Dedifferentiated amniotic fluid mesenchymal stem cell (primary cell): Measurements from ENCODE around the gene BMX.

ENCODE experiments used
- DNase-seq: peaks from one replicate; pipeline ENCODE4 v3.0.0-alpha.2; 2016; ENCODE audit errors: extremely low spot score

The BMX gene

GRCh38 chrX:15570145-15570544 is 69.5 kb downstream of the BMX start:
- DNase-seq, result no peak

- DNase-seq, result no peak
Measured at GRCh38 chrX:15574017-15574416, 73.4 kb downstream of the BMX start.

DNA sequence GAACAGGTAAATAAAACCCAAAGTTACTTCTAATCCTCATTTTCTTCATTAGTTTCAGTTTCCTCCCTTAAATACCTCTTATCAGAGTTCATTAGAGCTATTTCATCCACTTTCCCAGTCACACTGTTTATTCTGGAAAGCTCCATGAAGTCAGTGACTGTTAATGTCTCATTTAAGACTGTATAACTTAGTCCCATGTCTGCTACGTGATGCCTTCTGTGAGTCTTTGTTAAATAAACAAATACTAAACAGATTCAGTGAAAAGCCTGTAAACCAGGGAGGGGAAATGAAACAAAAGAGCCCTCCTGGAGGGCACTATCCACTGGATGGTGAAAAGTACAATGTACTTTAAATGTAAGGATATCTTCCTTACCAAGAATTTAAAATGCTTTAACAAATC is 75.4 kb downstream of the BMX start:
- DNase-seq, result no peak

DNA sequence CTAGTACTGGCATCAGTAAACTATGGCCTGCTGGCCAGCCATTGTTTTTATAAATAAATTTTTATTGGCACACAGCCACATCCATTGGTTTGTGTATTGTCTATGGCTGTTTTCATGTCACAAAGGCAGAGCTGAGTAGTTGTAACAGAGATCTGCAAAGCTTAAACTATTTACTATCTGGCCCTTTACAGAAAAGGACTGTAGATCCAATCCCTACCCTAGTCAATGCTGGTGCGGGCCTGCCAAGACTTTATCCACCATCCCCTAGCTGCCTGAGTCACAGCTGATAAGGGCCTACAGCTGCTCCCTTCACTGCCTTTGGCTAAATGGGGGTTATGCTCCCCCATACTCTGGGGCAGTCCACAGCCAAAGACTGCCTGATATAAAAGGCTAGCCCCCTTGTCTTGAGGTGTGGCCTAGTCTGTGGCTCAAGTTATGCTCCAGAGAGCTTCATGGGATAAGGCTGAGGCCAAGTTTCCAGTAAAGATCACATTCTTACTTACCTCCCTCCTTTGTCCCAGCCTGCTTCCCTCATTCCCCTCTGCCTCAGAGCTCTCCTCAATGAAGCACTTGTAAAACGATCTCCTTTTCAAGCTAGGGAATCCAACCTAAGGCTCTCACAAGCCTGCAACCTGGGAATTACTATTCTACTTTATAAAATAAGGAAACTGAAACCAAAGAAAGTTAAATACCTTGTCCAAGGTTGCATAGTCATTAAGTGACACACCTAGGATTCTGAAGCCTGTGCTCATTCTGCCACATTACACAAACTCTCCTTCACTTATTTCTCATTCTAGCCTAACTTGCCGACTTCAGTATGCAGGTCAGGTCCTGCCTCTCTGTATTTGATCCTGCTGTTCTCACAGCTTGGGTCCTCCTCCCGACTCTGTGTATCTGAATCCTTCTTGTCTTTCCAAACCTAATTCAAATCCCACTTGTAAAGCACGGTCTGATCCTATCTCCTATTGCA is 79.5 kb downstream of the BMX start:
- no peak for DNase-seq

- DNase-seq, result no peak
Measured at GRCh38 chrX:15594371-15594770, 93.8 kb downstream of the BMX start.

DNA sequence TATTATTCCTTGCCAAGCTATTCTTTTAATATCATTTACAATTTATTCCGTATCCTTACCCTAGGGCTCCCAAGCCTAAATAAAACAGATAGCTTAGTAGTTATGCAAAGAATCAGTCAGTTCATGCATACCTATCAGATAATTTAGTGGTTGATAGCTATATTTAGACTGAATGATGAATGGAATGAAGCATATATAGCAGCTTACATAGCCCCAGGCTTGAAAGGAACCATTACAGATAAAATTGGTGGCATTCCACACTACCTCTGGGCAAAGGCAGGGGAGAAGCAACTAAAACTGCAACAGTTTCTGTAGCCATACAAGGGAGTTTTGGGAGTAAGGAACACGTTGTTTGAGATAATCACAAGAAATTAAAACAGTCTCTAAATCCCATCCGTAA is 97.4 kb downstream of the BMX start:
- no peak for DNase-seq

GRCh38 chrX:15599461-15599860 is 98.9 kb downstream of the BMX start:
- no peak for DNase-seq

DNA sequence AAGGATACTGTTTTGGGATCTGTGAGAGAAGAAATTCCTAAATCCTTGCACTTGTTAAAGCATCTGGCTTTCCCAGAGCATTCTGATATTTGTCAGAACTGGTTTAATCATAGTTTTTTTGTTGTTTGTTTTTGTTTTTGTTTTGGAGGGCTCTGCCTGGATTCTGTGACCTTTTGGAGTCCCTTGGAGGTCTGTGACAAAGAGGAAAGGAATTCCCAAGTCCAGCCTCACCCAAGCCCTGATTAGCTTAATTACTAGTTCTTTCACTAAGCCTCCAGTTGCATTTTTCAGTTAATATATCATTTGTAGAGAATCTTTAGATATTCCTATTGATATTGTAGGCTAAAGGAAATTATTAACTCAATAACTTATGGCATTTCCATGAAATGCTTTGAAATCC is 99.4 kb downstream of the BMX start:
- no peak for DNase-seq

- no peak for DNase-seq
Measured at GRCh38 chrX:15600745-15601144, 100.1 kb downstream of the BMX start, which contains the start of gene ACE2. TSS of gene ACE2 (minus strand) at chrX:15600960. CDS start at chrX:15600911, 49 bp downstream.

DNA sequence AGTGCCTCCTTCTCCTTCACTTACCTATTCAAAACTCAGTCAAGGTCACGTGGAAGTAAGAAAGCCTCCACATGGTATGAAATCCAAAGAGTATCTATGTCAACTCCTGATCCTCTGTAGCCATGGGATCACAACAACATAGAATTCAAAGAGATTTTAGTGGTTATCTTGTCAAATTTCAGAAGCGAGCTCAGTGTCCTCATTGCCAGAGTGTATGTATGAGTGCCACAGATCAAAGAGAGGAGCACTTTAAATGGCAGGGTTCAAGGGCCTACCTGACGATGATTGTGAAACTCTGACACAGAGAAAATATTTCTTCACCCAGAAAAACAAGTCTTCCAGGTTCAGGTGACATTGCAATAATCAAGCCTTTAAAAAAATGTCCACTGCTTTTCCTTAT is 101.3 kb downstream of the BMX start:
- no peak for DNase-seq

- DNase-seq, result no peak
Measured at GRCh38 chrX:15602761-15603160, 102.2 kb downstream of the BMX start.

DNA sequence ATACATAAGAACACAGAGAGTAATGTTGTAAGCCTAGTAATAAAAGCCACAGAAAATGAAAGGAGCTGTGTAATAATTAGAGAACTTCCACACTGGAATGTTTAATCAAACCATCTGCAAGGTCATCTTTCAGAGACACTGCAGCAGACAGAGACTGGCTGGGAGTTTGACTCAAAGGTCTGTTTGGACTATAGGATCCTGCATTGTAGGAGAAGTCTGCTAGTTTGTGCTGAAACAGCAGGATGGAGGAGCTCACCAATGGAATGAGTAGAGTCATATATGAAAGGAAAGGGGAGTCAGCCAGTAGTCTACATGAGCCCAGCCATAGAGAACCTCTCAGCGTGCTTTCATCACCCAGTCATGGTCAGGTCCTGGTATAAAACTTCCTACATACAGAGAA is 104.6 kb downstream of the BMX start:
- no peak for DNase-seq
